GM12878 (cell line): Measurements from ENCODE around the gene GGNBP2. TPM values are rescaled to one million over a fixed set of nuclear protein-coding genes. Genes with fewer than 3 reads are reported as not detected.

Experiments
- ATAC-seq: fragments of 200-7000 bp; cut with Tn5 transposase; 3 replicates; pipeline ENCODE4 v1.9.1; 2020; ENCODE audit warnings: mild to moderate bottlenecking, moderate library complexity
- BruUV-seq: library from RNA; stranded (reverse); fragments of 400-500 nt; replicated peaks from 2 replicates; lab custom pipeline; 2021; lab: Mats Ljungman, UMichigan
- CTCF ChIA-PET: fragments of 300-600 bp; sonication (Branson Sonifier 250); formaldehyde crosslinking; extraction: SDS; loops from one replicate; lab custom pipeline; 2021; ENCODE audit warnings: inconsistent platforms; lab: Yijun Ruan, JAX
- POLR2A ChIA-PET: fragments of 350-600 bp; formaldehyde crosslinking; extraction: SDS; loops from one replicate; lab custom pipeline; 2021; ENCODE audit warnings: inconsistent platforms; lab: Charles Lee
- RAD21 ChIA-PET: fragments of 300-600 bp; sonication (Branson Sonifier 250); formaldehyde crosslinking; loops from one replicate; lab custom pipeline; 2023; ENCODE audit warnings: antibody characterized with exemption; ENCODE audit not compliant: unreplicated experiment; lab: Charles Lee
- SMC1A ChIA-PET: fragments of 300-600 bp; sonication (Branson Sonifier 250); formaldehyde crosslinking; loops from one replicate; lab custom pipeline; 2023; ENCODE audit not compliant: unreplicated experiment, uncharacterized antibody; lab: Charles Lee
- DNase-seq: peaks from one replicate; pipeline ENCODE4 v3.0.0-alpha.2; 2011; ENCODE audit warnings: low read depth, low spot score
- FAIRE-seq: peaks from 3 replicates; lab custom pipeline; 2011; peaks lifted over from hg19 to GRCh38; lab: Jason Lieb, UNC
- H2AFZ ChIP-seq: 2 replicates; pipeline ENCODE4 v1.6.0; 2011; ENCODE audit warnings: low read depth, low read length, control low read depth; ENCODE audit not compliant: control insufficient read depth
- H3K27ac ChIP-seq: 2 replicates; pipeline ENCODE4 v1.5.1; 2011; ENCODE audit warnings: control low read depth; ENCODE audit not compliant: control insufficient read depth, insufficient read depth
- H3K27me3 ChIP-seq, 2 experiments: replicated peaks in 1 of 2; 2 replicates each; pipeline versions ENCODE4 v1.6.0 to v1.6.1; 2011; ENCODE audit warnings: low read length in 1 of 2; ENCODE audit not compliant: control insufficient read depth in 2 of 2, insufficient read depth in 2 of 2
- H3K36me3 ChIP-seq, 2 experiments: 2 replicates each; pipeline ENCODE4 v1.5.1; 2011; ENCODE audit warnings: low read length in 1 of 2; ENCODE audit not compliant: control insufficient read depth in 2 of 2, insufficient read depth in 2 of 2
- H3K4me1 ChIP-seq: 2 replicates; pipeline ENCODE4 v1.6.1; 2011; ENCODE audit warnings: mild to moderate bottlenecking, low read length, moderate library complexity, mixed read lengths; ENCODE audit not compliant: control insufficient read depth, insufficient read depth
- H3K4me2 ChIP-seq: 2 replicates; pipeline ENCODE4 v1.6.0; 2011; ENCODE audit warnings: control low read depth; ENCODE audit not compliant: control insufficient read depth, insufficient read depth
- H3K4me3 ChIP-seq: fragments of 200-600 bp; sonication (generic); 2 replicates; pipeline ENCODE4 v1.5.1; 2016
- H3K79me2 ChIP-seq: 2 replicates; pipeline ENCODE4 v1.6.0; 2011; ENCODE audit warnings: low read length; ENCODE audit not compliant: control insufficient read depth, insufficient read depth
- H3K9ac ChIP-seq: 2 replicates; pipeline ENCODE4 v1.8.0; 2011; ENCODE audit warnings: low read length, control low read depth, mixed read lengths; ENCODE audit not compliant: control insufficient read depth, insufficient read depth
- H3K9me3 ChIP-seq: replicated peaks from 3 replicates; pipeline ENCODE4 v1.5.1; 2011; ENCODE audit warnings: mild to moderate bottlenecking, low read length; ENCODE audit not compliant: control insufficient read depth, insufficient read depth
- H4K20me1 ChIP-seq: 2 replicates; pipeline ENCODE4 v1.6.0; 2011; ENCODE audit not compliant: control insufficient read depth, insufficient read depth
- CEBPB ChIP-seq, 2 experiments: fragments of 150-350 bp in 1 of 2; IDR thresholded peaks; 2 replicates each; pipeline ENCODE4 v1.6.1; 2012 to 2014; ENCODE audit warnings: low read depth in 2 of 2, low read length in 2 of 2, borderline replicate concordance in 1 of 2, inconsistent platforms in 1 of 2
- CHD2 ChIP-seq: IDR thresholded peaks from 2 replicates; pipeline ENCODE4 v1.6.1; 2011; ENCODE audit warnings: low read depth, low read length, improper control_type of control experiment, borderline replicate concordance
- GABPA ChIP-seq: IDR thresholded peaks from 2 replicates; pipeline ENCODE4 v1.6.1; 2014; ENCODE audit warnings: antibody characterized with exemption, low read depth, mild to moderate bottlenecking, inconsistent platforms
- HCFC1 ChIP-seq: fragments of 150-350 bp; IDR thresholded peaks from 2 replicates; pipeline ENCODE4 v1.6.1; 2014; ENCODE audit warnings: low read length
- HSF1 ChIP-seq: fragments of 150-350 bp; IDR thresholded peaks from 2 replicates; pipeline ENCODE4 v1.6.1; 2014; ENCODE audit warnings: mild to moderate bottlenecking, low read depth, low read length
- IKZF1 ChIP-seq: fragments of 450-650 bp; conservative IDR thresholded peaks from 2 replicates; pipeline ENCODE4 v1.6.1; 2017; ENCODE audit warnings: antibody characterized with exemption, mild to moderate bottlenecking
- KLF5 ChIP-seq: fragments of 450-650 bp; IDR thresholded peaks from 2 replicates; pipeline ENCODE4 v1.6.1; 2014; ENCODE audit warnings: mild to moderate bottlenecking; ENCODE audit not compliant: partially characterized antibody
- MLLT1 ChIP-seq: fragments of 450-650 bp; IDR thresholded peaks from 2 replicates; pipeline ENCODE4 v1.6.1; 2016; ENCODE audit warnings: mild to moderate bottlenecking
- NBN ChIP-seq: fragments of 450-650 bp; IDR thresholded peaks from 2 replicates; pipeline ENCODE4 v1.6.1; 2016
- NR2C2 ChIP-seq: IDR thresholded peaks from 2 replicates; pipeline ENCODE4 v1.6.1; 2011; ENCODE audit warnings: borderline replicate concordance, low read depth; ENCODE audit not compliant: control insufficient read depth, insufficient read length
- PAX8 ChIP-seq: fragments of 450-650 bp; IDR thresholded peaks from 2 replicates; pipeline ENCODE4 v1.6.1; 2017; ENCODE audit warnings: mild to moderate bottlenecking, moderate library complexity
- RB1 ChIP-seq: fragments of 450-650 bp; formaldehyde crosslinking; IDR thresholded peaks from 2 replicates; pipeline ENCODE4 v1.6.1; 2017; ENCODE audit warnings: mild to moderate bottlenecking, borderline replicate concordance
- RBBP5 ChIP-seq: fragments of 200-600 bp; sonication (generic); conservative IDR thresholded peaks from 2 replicates; pipeline ENCODE4 v1.6.1; 2016
- RELB ChIP-seq: fragments of 450-650 bp; IDR thresholded peaks from 2 replicates; pipeline ENCODE4 v1.6.1; 2017; ENCODE audit warnings: low read depth, mild to moderate bottlenecking, moderate library complexity
- SMARCA5 ChIP-seq: fragments of 450-650 bp; IDR thresholded peaks from 2 replicates; pipeline ENCODE4 v1.6.1; 2017; ENCODE audit warnings: mild to moderate bottlenecking
- USF1 ChIP-seq: IDR thresholded peaks from 2 replicates; pipeline ENCODE4 v1.6.1; 2011; ENCODE audit warnings: borderline replicate concordance, low read depth, mild to moderate bottlenecking, moderate library complexity, mixed read lengths, low read length; ENCODE audit not compliant: insufficient read depth; ENCODE audit errors: extremely low read length
- ZZZ3 ChIP-seq: IDR thresholded peaks from 2 replicates; pipeline ENCODE4 v1.6.1; 2011; ENCODE audit warnings: low read depth; ENCODE audit not compliant: control insufficient read depth, insufficient read length
- WGBS: methylation state at CpG from one replicate; pipeline ENCODE4 v1.1.6; 2016; ENCODE audit warnings: low lambda C conversion rate; ENCODE audit not compliant: insufficient replicate concordance, insufficient coverage; ENCODE audit errors: missing lambda C conversion rate; 5-methylcytosine and 5-hydroxymethylcytosine counted together
- in situ Hi-C: fragments of 300-500 bp; cut with MboI; formaldehyde crosslinking; loops from 9 replicates; pipeline ENCODE4 v1.14.3; 2018; ENCODE audit warnings: mixed read lengths
- intact Hi-C: fragments of 100-400 bp; cut with micrococcal nuclease; formaldehyde crosslinking; loops from one replicate; pipeline ENCODE4 v1.14.2; 2022; ENCODE audit not compliant: unreplicated experiment
- polyA plus RNA-seq, 11 experiments: library from polyadenylated mRNA; depleted of rRNA in 4 of 11; unstranded in 6 of 11; stranded (reverse) in 5 of 11; fragments of >200 nt; fragmentation: Nextera tagmentation in 4 of 11; fragmentation: Illumina TruSeq in 1 of 11; extraction: Ambion mirVana in 4 of 11; extraction: Trizol in 1 of 11; gene quantifications; 1 replicate in 1 of 11; 2 replicates in 10 of 11; pipeline versions ENCODE4 v1.2.1 to v1.2.3, GENCODE V29; 2011 to 2016; ENCODE audit warnings: inconsistent platforms in 2 of 11, missing spikeins in 2 of 11, low read depth in 1 of 11
- total RNA-seq, 4 experiments: library from RNA; depleted of rRNA in 3 of 4; stranded (reverse); fragments of >200 nt in 3 of 4; fragmentation: Illumina TruSeq in 1 of 4; extraction: Trizol in 1 of 4; gene quantifications; 2 replicates each; pipeline versions ENCODE4 v1.2.1 to v1.2.3, GENCODE V29; 2013 to 2021

Gene GGNBP2
- total and polyA plus RNA-seq, 10 of the 15 experiments (the other 5 are each of a cell fraction or from before 2014, with no cell fraction given): 36.3 to 82.0 (median 50.0) TPM

GRCh38 chr17:36628576-36628975 is 83.9 kb downstream of the GGNBP2 start:
- ChIA-PET POLR2A (no interaction called here), SMC1A (interaction anchor here (0.6 to 4.5 kb wide), 7 partner anchors 10 to 769 kb away, joined by 3 to 25 read pairs (median 3); partner anchors contain the start of gene MRM1), CTCF (interaction anchor here (0.6 to 9.3 kb wide), 15 partner anchors 10 to 770 kb away, joined by 3 to 91 read pairs (median 4); partner anchors contain the start of gene MRM1), RAD21 (interaction anchor here (0.7 to 3.1 kb wide), 7 partner anchors 8 to 745 kb away, joined by 3 to 17 read pairs (median 4); no protein-coding TSS in a partner anchor)
- Histone ChIP-seq H4K20me1 (no peaks in the 10 kb centered on the region), H3K36me3 (no peaks in the 10 kb centered on the region), H3K4me2 (no peak overlapping the region), H3K9ac (no peak overlapping the region), H3K4me1 (no peaks in the 10 kb centered on the region), H3K79me2 (no peaks in the 10 kb centered on the region), H3K27me3 (peaks cover 0 to 2% of the 10 kb centered on the region in 2 experiments; a peak in 2 of 4 replicates), H3K9me3 (no peaks in the 10 kb centered on the region), H2AFZ (no peak overlapping the region), H3K27ac (no peak overlapping the region), H3K4me3 (no peak overlapping the region)
- intact Hi-C loops (loop anchor here (5.0 to 10.0 kb wide), 4 partner anchors 76 to 744 kb away; no protein-coding TSS in a partner anchor), in situ Hi-C loops (loop anchor here (5.0 to 25.0 kb wide), 3 partner anchors 49 to 1184 kb away; no protein-coding TSS in a partner anchor)
- FAIRE-seq: no peak
- WGBS: 68% methylated on average over 2 of the region's 2 CpGs
- BruUV-seq: no TSS peak
- no peak for DNase-seq
- ATAC-seq: no peak
- TF ChIP-seq RB1: no peak
- TF ChIP-seq MLLT1: no peak
- no peak for TF ChIP-seq IKZF1
- no peak for TF ChIP-seq ZZZ3
- no peak for TF ChIP-seq HSF1
- TF ChIP-seq PAX8: no peak
- TF ChIP-seq NBN: no peak
- TF ChIP-seq GABPA: no peak
- TF ChIP-seq SMARCA5: no peak
- no peak for TF ChIP-seq HCFC1
- no peak for TF ChIP-seq RBBP5
- no peak for TF ChIP-seq KLF5
- no peak for TF ChIP-seq USF1
- TF ChIP-seq CHD2: no peak
- no peak for TF ChIP-seq NR2C2
- no peak for TF ChIP-seq CEBPB (IDR thresholded peaks at IDR 0.05; ENCODE audit: borderline replicate concordance in 1 of 2, low read depth in 2 of 2, low read length in 2 of 2)
- TF ChIP-seq RELB: no peak
